Osteoblast (primary cell): Measurements from ENCODE around the gene HOXC13. TPM values are rescaled to one million over a fixed set of nuclear protein-coding genes. Genes with fewer than 3 reads are reported as not detected.

Experiments
- DNase-seq: peaks from one replicate; pipeline ENCODE4 v3.0.0; 2011; ENCODE audit warnings: low spot score, mixed read lengths; ENCODE audit not compliant: insufficient read length; ENCODE audit errors: missing footprints
- H2AFZ ChIP-seq: 2 replicates; pipeline ENCODE4 v1.6.0; 2011; ENCODE audit warnings: mild to moderate bottlenecking, low read length
- H3K27ac ChIP-seq: 2 replicates; pipeline ENCODE4 v1.5.1; 2011; ENCODE audit warnings: mild to moderate bottlenecking, low read depth, low read length, moderate library complexity
- H3K27me3 ChIP-seq: 2 replicates; pipeline ENCODE4 v1.6.0; 2012; ENCODE audit warnings: mild to moderate bottlenecking, control low read depth, inconsistent platforms, low read length, moderate library complexity; ENCODE audit not compliant: insufficient read depth
- H3K36me3 ChIP-seq: 2 replicates; pipeline ENCODE4 v1.5.1; 2011; ENCODE audit warnings: mild to moderate bottlenecking, low read length, control low read depth, moderate library complexity; ENCODE audit not compliant: insufficient read depth
- H3K4me1 ChIP-seq: 2 replicates; pipeline ENCODE4 v1.5.1; 2011; ENCODE audit warnings: mild to moderate bottlenecking, low read length, control low read depth, moderate library complexity; ENCODE audit not compliant: insufficient read depth
- H3K4me2 ChIP-seq: 2 replicates; pipeline ENCODE4 v1.6.0; 2011; ENCODE audit warnings: mild to moderate bottlenecking, low read length; ENCODE audit not compliant: insufficient read depth
- H3K4me3 ChIP-seq: fragments of 200-600 bp; sonication (generic); 3 replicates; pipeline ENCODE4 v1.5.1; 2012; ENCODE audit warnings: mild to moderate bottlenecking, low read length, inconsistent platforms; ENCODE audit not compliant: insufficient read depth
- H3K79me2 ChIP-seq: 2 replicates; pipeline ENCODE4 v1.6.0; 2012; ENCODE audit warnings: mild to moderate bottlenecking, low read length, control low read depth, inconsistent platforms; ENCODE audit not compliant: insufficient read depth
- H3K9me3 ChIP-seq: 2 replicates; pipeline ENCODE4 v1.5.1; 2011; ENCODE audit warnings: low read depth, low read length, control low read depth
- H4K20me1 ChIP-seq: 2 replicates; pipeline ENCODE4 v1.6.0; 2012; ENCODE audit warnings: mild to moderate bottlenecking, low read length, control low read depth; ENCODE audit not compliant: insufficient read depth
- total RNA-seq: library from RNA; depleted of rRNA; stranded (reverse); fragments of >200 nt; gene quantifications from 2 replicates; pipeline ENCODE4 v1.2.3, GENCODE V29; 2012
- TF ChIP-seq, protein P1 (sequence below): IDR thresholded peaks from 2 replicates; pipeline ENCODE4 v1.5.1; 2011; ENCODE audit warnings: mild to moderate bottlenecking, low read depth, low read length, moderate library complexity; ENCODE audit errors: extremely low read depth

The HOXC13 gene
- total RNA-seq, 1 donor: not detected

DNA sequence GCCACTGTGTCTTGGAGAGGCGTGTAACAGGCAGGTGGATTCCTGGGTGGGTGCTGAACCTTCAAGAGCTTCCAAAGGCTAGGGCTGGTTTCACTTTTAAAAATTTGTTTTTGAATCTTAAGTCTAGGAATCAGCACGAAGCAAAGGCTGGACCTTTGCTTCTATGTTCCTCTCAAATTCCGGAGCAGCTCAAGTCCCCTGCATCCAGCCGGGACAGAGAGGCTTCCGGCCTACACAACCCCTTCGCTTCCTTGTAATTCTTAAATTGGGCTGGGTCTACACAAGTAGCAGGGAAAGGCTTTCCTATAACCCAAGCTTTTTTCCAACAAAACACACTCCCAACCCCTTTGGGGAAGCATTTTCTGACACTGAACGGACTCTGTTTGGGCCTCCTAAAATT is 24.4 kb downstream of the HOXC13 start:
- Histone ChIP-seq H3K36me3 (no peaks in the 10 kb centered on the region), H3K27ac (no peak overlapping the region), H2AFZ (no peak overlapping the region), H3K4me1 (no peaks in the 10 kb centered on the region), H4K20me1 (no peaks in the 10 kb centered on the region), H3K27me3 (peaks cover 73% of the 10 kb centered on the region), H3K4me2 (no peak overlapping the region), H3K9me3 (no peaks in the 10 kb centered on the region), H3K4me3 (no peak overlapping the region), H3K79me2 (no peaks in the 10 kb centered on the region)
- DNase-seq: no peak
- TF ChIP-seq, protein P1, sequence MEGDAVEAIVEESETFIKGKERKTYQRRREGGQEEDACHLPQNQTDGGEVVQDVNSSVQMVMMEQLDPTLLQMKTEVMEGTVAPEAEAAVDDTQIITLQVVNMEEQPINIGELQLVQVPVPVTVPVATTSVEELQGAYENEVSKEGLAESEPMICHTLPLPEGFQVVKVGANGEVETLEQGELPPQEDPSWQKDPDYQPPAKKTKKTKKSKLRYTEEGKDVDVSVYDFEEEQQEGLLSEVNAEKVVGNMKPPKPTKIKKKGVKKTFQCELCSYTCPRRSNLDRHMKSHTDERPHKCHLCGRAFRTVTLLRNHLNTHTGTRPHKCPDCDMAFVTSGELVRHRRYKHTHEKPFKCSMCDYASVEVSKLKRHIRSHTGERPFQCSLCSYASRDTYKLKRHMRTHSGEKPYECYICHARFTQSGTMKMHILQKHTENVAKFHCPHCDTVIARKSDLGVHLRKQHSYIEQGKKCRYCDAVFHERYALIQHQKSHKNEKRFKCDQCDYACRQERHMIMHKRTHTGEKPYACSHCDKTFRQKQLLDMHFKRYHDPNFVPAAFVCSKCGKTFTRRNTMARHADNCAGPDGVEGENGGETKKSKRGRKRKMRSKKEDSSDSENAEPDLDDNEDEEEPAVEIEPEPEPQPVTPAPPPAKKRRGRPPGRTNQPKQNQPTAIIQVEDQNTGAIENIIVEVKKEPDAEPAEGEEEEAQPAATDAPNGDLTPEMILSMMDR: no peak

DNA sequence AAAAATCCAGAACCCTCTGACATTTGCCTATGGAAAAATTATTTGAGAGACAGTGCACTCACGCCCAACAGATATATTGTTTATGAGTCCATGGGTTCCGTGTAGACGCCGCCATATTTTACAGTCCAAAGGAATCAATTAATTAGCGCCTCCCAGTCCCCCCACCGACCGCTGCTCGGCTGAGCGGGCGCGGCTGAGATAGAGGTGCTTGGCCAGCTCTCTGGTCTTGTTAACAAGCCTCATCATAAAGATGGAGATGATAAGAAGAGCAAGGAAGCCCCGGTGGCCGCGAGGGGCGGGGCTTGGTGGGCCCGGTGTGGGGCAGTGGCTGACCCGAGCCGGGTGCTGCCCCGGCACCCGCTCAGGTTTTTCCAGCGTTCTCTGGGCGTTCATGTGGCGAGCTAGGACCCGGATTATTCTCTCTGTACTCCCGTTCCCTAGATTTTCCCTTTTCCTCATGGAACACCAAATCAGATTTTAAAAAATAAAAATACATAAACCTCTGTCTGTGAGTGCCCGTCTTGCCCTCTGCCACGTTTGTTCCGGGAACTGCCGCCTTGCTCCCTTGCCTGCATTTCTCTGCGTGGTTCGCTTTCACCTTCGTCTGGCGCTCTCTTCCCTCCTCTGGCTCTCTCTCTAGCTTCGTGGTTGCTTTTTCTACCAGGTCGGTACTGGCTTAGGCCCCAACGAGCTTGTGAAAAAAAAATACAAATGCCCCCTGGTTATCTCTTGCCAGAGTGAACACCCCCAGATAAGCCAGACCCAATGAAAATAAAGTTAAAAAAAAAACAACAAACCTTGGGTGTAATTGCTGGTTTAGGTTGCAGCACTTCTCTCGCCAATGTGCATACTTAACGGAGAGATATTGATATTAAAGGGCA is 25.0 kb downstream of the HOXC13 start:
- Histone ChIP-seq H3K79me2 (no peaks in the 10 kb centered on the region), H2AFZ (no peak overlapping the region), H3K9me3 (no peaks in the 10 kb centered on the region), H3K4me3 (no peak overlapping the region), H3K4me2 (no peak overlapping the region), H3K27ac (no peak overlapping the region), H3K36me3 (no peaks in the 10 kb centered on the region), H3K4me1 (no peaks in the 10 kb centered on the region), H3K27me3 (peaks cover 66% of the 10 kb centered on the region), H4K20me1 (no peaks in the 10 kb centered on the region)
- TF ChIP-seq, protein P1: no peak
- no peak for DNase-seq

DNA sequence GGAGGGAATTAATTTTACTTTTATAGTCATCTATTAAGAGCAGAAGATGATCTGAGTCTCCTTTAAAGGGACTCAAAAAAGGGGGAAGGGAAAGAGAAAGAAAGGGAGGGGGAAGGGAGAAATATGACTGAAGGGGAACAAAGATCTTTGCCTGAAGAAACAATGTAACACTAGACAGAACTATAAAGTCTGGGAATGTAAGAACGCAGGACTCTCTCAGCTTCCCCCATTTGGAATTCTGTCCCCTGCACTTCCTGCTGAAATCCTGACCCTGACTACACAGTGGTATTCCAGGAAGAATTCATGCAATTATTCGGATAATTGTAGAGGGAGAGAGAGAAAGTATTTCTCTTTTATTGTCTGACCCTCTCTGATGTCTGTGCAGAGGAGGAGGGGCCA is 25.7 kb downstream of the HOXC13 start:
- Histone ChIP-seq H3K4me1 (no peaks in the 10 kb centered on the region), H4K20me1 (no peaks in the 10 kb centered on the region), H2AFZ (no peak overlapping the region), H3K36me3 (no peaks in the 10 kb centered on the region), H3K79me2 (no peaks in the 10 kb centered on the region), H3K27me3 (peaks cover 61% of the 10 kb centered on the region), H3K4me2 (peak overlapping the region; percentile 22), H3K9me3 (no peaks in the 10 kb centered on the region), H3K27ac (no peak overlapping the region), H3K4me3 (no peak overlapping the region)
- TF ChIP-seq, protein P1: no peak
- no peak for DNase-seq

DNA sequence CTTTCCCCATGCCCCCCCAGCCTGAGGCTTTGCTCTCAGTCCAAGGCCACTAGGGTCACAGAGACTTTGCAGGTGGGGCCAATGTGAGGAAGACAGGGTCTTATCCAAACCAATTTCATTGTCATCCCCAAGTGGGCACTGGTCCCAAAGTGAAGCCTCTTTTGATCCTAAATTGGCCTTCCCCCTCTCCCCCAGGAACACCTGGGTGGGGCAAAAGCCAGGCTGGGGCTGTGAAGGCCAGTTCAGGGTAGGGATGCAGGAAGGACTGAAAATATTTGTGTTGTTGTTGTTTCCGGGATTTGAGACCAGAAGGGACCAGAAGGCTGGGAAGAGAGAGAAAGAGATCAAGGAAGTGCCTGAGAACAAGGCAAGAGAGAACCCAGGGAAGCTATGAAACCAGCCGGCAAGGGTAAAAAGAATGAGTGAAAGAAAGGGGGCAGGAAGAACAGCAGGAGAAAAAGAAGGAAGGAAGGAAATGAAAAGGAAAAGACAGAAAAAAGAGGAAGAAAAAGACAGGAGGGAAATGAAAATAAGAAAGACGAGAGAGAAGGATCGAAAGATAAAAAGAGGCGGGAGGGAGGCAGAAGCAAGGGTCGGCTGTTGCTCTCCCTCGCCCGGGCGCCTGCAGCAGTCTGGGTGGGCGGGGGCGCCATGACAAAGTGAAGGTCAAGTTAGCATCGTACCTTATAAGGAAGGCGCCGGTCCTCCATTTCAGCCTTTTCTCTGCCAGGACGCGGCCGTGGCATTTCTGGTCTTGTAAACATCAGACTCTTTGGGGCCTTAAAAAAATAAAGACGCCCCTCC is 26.9 kb downstream of the HOXC13 start:
- no peaks in the 10 kb centered on the region for H3K79me2 ChIP-seq
- H3K4me1 ChIP-seq: no peaks in the 10 kb centered on the region
- H3K4me3 ChIP-seq: peak overlapping the region; percentile 64
- no peak for DNase-seq
- H3K27ac ChIP-seq: no peak overlapping the region
- H3K27me3 ChIP-seq: peaks cover 58% of the 10 kb centered on the region
- no peaks in the 10 kb centered on the region for H3K36me3 ChIP-seq
- H3K9me3 ChIP-seq: no peaks in the 10 kb centered on the region
- no peaks in the 10 kb centered on the region for H4K20me1 ChIP-seq
- H3K4me2 ChIP-seq: peak overlapping the region; percentile 71
- TF ChIP-seq, protein P1: no peak
- peak overlapping the region; percentile 70 for H2AFZ ChIP-seq
